ENCODE measurements around the gene ITGB2. TPM values are rescaled to one million over a fixed set of nuclear protein-coding genes. Genes with fewer than 3 reads are reported as not detected.
A peak's percentile ranks its signal among the peaks of the same experiment; 100 is the strongest.

The ITGB2 gene
- total RNA-seq, 1 donor from 2014 or later: 265 TPM

GRCh38 chr21:44847261-44848056 lies 73.2 kb downstream of the ITGB2 start:
- intact Hi-C loops (cut with micrococcal nuclease): loop anchor here (2.0 kb wide), 1 partner anchor 25 kb away; the partner anchor contains the start of gene PTTG1IP
- H3K4me3 Mint-ChIP-seq: no peak overlapping the region
- no peak overlapping the region for H3K27ac Mint-ChIP-seq

GRCh38 chr21:44846485-44847260 lies 74.0 kb downstream of the ITGB2 start:
- peak; percentile 83 for DNase-seq
- intact Hi-C loops (cut with micrococcal nuclease): loop anchor here (2.0 kb wide), 1 partner anchor 26 kb away; the partner anchor contains the start of gene PTTG1IP
- Mint-ChIP-seq H3K9me3 (no peaks in the 10 kb centered on the region), H3K36me3 (ENCODE audit: low read depth) (peaks cover 15% of the 10 kb centered on the region), H3K4me1 (peaks cover 15% of the 10 kb centered on the region), H3K27me3 (no peaks in the 10 kb centered on the region), H3K4me3 (peak overlapping the region; percentile 73), H3K27ac (peak overlapping the region; percentile 70)

More at GRCh38 chr21:44847261-44848056, 73.2 kb downstream of the ITGB2 start:
- DNase-seq: no peak
- H3K36me3 Mint-ChIP-seq (ENCODE audit: low read depth): peaks cover 17% of the 10 kb centered on the region
- no peaks in the 10 kb centered on the region for H3K9me3 Mint-ChIP-seq
- H3K27me3 Mint-ChIP-seq: no peaks in the 10 kb centered on the region
- H3K4me1 Mint-ChIP-seq: peaks cover 22% of the 10 kb centered on the region

DNA sequence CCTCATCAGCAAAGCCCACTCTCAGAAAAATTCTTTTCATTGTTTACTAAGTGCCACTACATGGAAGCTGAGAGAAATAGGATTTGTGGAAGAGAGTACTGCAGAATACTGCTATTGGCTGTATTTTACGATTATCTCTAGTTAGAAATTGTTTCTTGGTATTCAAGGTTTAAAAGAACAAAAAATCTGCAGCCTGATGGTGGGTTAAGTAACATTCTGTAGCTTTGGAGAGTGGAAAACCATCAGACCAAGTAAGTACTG lies 74.5 kb downstream of the ITGB2 start:
- intact Hi-C loops (cut with micrococcal nuclease): loop anchor here (2.0 kb wide), 1 partner anchor 27 kb away; the partner anchor contains the start of gene PTTG1IP
- no peaks in the 10 kb centered on the region for H3K27me3 Mint-ChIP-seq
- peak overlapping the region; percentile 70 for H3K27ac Mint-ChIP-seq

GRCh38 chr21:44845418-44846223 lies 75.1 kb downstream of the ITGB2 start:
- Mint-ChIP-seq H3K27ac (peak overlapping the region; percentile 70), H3K27me3 (no peaks in the 10 kb centered on the region), H3K4me1 (peaks cover 10% of the 10 kb centered on the region), H3K9me3 (no peaks in the 10 kb centered on the region), H3K36me3 (ENCODE audit: low read depth) (peaks cover 12% of the 10 kb centered on the region), H3K4me3 (peak overlapping the region; percentile 73)
- DNase-seq: peak; percentile 91
- intact Hi-C loops (cut with micrococcal nuclease): loop anchor here (2.0 kb wide), 2 partner anchors 27 kb away; partner anchors contain the start of genes PTTG1IP and SUMO3

More for the DNA sequence above, 74.5 kb downstream of the ITGB2 start:
- no peak for DNase-seq
- H3K9me3 Mint-ChIP-seq: no peaks in the 10 kb centered on the region
- peak overlapping the region; percentile 73 for H3K4me3 Mint-ChIP-seq
- H3K4me1 Mint-ChIP-seq: peaks cover 12% of the 10 kb centered on the region
- H3K36me3 Mint-ChIP-seq (ENCODE audit: low read depth): peaks cover 15% of the 10 kb centered on the region

GRCh38 chr21:44844256-44844655 lies 76.4 kb downstream of the ITGB2 start:
- H3K27ac Mint-ChIP-seq: no peak overlapping the region
- H3K4me1 Mint-ChIP-seq: peaks cover 10% of the 10 kb centered on the region
- DNase-seq: no peak
- no peak overlapping the region for H3K4me3 Mint-ChIP-seq
- intact Hi-C loops (cut with micrococcal nuclease): loop anchor here (2.0 kb wide), 1 partner anchor 25 kb away; the partner anchor contains the start of gene SUMO3
- no peaks in the 10 kb centered on the region for H3K9me3 Mint-ChIP-seq
- peaks cover 4% of the 10 kb centered on the region for H3K36me3 Mint-ChIP-seq (ENCODE audit: low read depth)
- no peaks in the 10 kb centered on the region for H3K27me3 Mint-ChIP-seq

DNA sequence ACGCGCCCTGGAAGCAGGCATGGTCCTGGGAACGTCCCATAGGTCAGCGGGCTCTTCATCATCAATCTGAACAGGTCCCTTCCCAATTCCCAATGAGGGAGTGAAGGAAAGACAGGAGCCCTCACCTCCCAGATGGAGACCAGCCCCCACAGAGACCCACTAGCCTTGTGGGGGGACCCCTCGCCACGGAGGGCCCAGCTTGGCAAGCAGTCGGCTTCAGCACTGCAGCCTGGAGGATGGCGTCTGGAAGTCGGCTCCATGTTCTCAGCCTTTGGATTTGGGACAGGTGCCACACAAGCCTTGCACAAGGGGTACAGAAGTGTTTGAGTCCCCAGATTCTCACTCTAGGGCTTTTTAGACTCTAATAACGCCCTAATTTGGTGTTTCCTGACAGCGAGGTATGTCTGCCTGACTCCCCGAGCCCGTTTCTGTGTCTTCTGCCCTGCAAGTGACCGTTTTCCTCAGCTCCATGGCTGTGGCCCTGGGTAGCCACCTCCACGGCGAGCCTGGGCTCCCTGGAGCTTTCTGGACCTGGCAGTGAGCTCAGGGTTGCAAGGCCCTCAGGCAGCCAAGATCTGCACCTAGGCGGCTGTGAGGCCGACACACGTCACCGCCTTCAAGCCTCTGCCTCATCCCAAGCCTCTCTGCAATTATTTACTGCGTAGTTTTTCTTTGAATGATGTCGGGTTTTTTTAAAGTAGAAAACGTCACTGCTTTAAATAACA lies 77.8 kb downstream of the ITGB2 start:
- Mint-ChIP-seq H3K36me3 (ENCODE audit: low read depth) (no peaks in the 10 kb centered on the region), H3K27ac (no peak overlapping the region), H3K9me3 (no peaks in the 10 kb centered on the region), H3K4me3 (no peak overlapping the region), H3K4me1 (peaks cover 10% of the 10 kb centered on the region), H3K27me3 (no peaks in the 10 kb centered on the region)
- intact Hi-C loops (cut with micrococcal nuclease): no loop called here
- no peak for DNase-seq

- H3K4me1 Mint-ChIP-seq: peaks cover 9% of the 10 kb centered on the region
- DNase-seq: no peak
- no peak overlapping the region for H3K27ac Mint-ChIP-seq
These were observed 78.6 kb downstream of the ITGB2 start for GRCh38 chr21:44842087-44842486.

GRCh38 chr21:44840771-44841170 lies 79.9 kb downstream of the ITGB2 start:
- H3K9me3 Mint-ChIP-seq: no peaks in the 10 kb centered on the region
- intact Hi-C loops (cut with micrococcal nuclease): no loop called here

More at GRCh38 chr21:44842087-44842486, 78.6 kb downstream of the ITGB2 start:
- no peaks in the 10 kb centered on the region for H3K27me3 Mint-ChIP-seq
- H3K9me3 Mint-ChIP-seq: no peaks in the 10 kb centered on the region
- intact Hi-C loops (cut with micrococcal nuclease): no loop called here
- H3K36me3 Mint-ChIP-seq (ENCODE audit: low read depth): no peaks in the 10 kb centered on the region
- H3K4me3 Mint-ChIP-seq: no peak overlapping the region

GRCh38 chr21:44838951-44839350 lies 81.7 kb downstream of the ITGB2 start:
- DNase-seq: no peak
- no peaks in the 10 kb centered on the region for H3K4me1 Mint-ChIP-seq
- no peaks in the 10 kb centered on the region for H3K9me3 Mint-ChIP-seq
- no peaks in the 10 kb centered on the region for H3K36me3 Mint-ChIP-seq (ENCODE audit: low read depth)
- no peak overlapping the region for H3K4me3 Mint-ChIP-seq
- H3K27ac Mint-ChIP-seq: no peak overlapping the region
- no peaks in the 10 kb centered on the region for H3K27me3 Mint-ChIP-seq
- intact Hi-C loops (cut with micrococcal nuclease): no loop called here

More at GRCh38 chr21:44840771-44841170, 79.9 kb downstream of the ITGB2 start:
- Mint-ChIP-seq H3K27me3 (no peaks in the 10 kb centered on the region), H3K36me3 (ENCODE audit: low read depth) (no peaks in the 10 kb centered on the region), H3K4me3 (no peak overlapping the region), H3K27ac (no peak overlapping the region), H3K4me1 (peaks cover 2% of the 10 kb centered on the region)
- DNase-seq: no peak

DNA sequence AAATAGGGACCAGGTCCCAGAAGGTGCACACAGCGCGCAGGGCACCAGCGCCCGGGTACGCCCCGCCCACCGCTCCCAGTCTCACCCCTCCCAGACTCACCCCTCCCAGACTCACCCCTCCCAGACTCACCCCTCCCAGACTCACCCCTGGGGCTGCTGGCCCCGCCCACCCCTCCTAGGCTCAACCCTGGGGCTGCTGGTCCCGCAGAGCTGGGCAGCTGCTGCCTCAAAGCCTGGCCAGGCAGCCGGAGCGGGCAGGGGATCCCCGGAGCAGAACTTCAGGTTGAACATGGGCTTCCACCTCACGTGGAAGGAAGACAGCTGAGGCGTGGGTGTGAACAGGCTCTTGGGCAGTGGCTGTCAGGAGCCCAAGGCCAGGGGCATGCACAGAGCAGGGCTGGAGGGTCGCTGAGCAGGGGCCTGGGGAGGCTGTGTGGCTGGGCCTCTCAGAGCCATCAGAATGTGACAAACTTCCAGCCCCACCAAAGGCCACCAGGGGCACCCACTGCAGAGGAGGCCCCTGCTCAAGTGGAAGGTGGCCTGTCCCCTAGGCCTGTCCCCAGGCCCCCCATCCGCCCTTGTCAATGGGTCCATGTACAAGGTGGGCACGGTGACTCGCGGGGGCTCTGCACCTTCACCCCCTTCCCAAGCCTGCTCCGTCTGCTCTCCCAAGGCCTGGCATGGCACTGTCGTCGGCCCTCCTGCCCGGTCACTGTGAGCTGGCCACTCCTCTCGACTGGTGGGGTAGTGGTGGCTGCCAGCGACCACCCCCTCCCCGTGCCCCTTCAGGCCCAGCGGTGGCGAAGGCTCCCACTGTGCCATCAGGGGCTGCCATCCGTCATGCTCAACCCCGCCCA lies 82.4 kb downstream of the ITGB2 start:
- no peaks in the 10 kb centered on the region for H3K4me1 Mint-ChIP-seq
- H3K4me3 Mint-ChIP-seq: no peak overlapping the region
- H3K27ac Mint-ChIP-seq: no peak overlapping the region
- H3K27me3 Mint-ChIP-seq: peaks cover 2% of the 10 kb centered on the region
- DNase-seq: no peak
- H3K36me3 Mint-ChIP-seq (ENCODE audit: low read depth): no peaks in the 10 kb centered on the region
- intact Hi-C loops (cut with micrococcal nuclease): no loop called here
- no peaks in the 10 kb centered on the region for H3K9me3 Mint-ChIP-seq

DNA sequence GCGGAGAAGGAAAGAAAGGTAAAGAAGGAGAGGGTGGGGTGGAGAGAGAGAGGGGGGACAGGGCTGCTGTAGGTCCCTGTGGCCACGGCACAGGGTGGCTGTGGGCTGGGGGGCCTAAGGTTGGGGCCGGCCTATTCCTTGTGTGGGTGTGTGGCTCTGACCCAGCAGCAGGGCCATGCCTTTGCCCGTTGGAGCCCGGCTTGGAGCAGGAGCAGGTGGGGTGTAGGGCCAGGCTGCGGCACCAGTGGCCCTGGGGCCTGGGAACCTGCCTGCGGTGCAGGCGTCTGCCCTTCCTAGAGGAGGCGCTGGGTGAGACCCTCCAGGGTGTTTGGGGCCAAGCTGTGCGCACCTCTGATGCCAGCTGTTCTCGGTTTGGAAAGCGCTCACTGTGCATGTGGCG lies 83.2 kb downstream of the ITGB2 start:
- Mint-ChIP-seq H3K36me3 (ENCODE audit: low read depth) (no peaks in the 10 kb centered on the region), H3K9me3 (no peaks in the 10 kb centered on the region), H3K4me1 (no peaks in the 10 kb centered on the region), H3K27me3 (peaks cover 2% of the 10 kb centered on the region), H3K27ac (no peak overlapping the region), H3K4me3 (no peak overlapping the region)
- intact Hi-C loops (cut with micrococcal nuclease): no loop called here
- DNase-seq: no peak

GRCh38 chr21:44836666-44837471 lies 83.8 kb downstream of the ITGB2 start:
- peaks cover 2% of the 10 kb centered on the region for H3K27me3 Mint-ChIP-seq
- no peak overlapping the region for H3K27ac Mint-ChIP-seq
- H3K36me3 Mint-ChIP-seq (ENCODE audit: low read depth): no peaks in the 10 kb centered on the region
- H3K4me1 Mint-ChIP-seq: no peaks in the 10 kb centered on the region
- intact Hi-C loops (cut with micrococcal nuclease): no loop called here
- no peaks in the 10 kb centered on the region for H3K9me3 Mint-ChIP-seq
- no peak for DNase-seq
- H3K4me3 Mint-ChIP-seq: no peak overlapping the region
